DND-41 (cell line): ENCODE data around the gene P4HA2.

Source experiments
- EZH2 ChIP-seq: IDR thresholded peaks from 3 replicates; pipeline ENCODE4 v1.6.1; 2012; ENCODE audit warnings: borderline replicate concordance, low read depth, mild to moderate bottlenecking, moderate library complexity, low read length, inconsistent platforms; ENCODE audit not compliant: severe bottlenecking
- TF ChIP-seq, protein P1 (sequence below): IDR thresholded peaks from 2 replicates; pipeline ENCODE4 v1.5.1; 2012; ENCODE audit warnings: borderline replicate concordance, low read length, moderate library complexity, mild to moderate bottlenecking; ENCODE audit not compliant: poor library complexity, severe bottlenecking; ENCODE audit errors: extremely low read depth

DNA sequence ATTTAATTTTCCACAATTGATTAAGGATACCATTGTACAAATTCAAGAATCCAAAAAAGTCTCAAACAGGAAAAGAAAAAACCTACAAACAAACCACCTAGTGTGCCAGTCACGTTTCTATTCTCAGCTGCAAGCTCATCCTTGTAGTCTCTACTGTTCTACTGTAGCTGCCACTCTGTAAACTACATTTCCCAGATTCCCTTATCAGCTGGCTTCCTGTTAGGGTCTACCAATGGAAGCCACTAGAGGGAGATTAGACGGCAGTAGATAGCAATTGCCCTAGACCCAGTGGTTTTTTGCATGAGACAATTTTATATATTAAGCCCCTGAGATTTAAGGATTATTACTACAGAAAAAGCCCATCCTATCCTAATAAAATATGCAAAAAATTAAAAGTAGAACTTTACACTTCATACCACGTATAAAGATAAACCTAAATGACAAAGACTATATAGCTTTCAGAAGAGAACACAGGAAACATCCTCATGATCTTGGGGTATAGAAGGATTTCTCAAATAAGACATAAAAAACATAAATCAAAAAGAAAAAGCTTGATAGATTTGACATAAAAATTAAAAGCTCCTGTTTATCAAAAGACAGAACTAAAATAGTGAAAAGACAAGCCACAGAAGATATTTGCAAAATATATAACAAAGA, 37.4 kb downstream of the P4HA2 start:
- TF ChIP-seq, protein P1, sequence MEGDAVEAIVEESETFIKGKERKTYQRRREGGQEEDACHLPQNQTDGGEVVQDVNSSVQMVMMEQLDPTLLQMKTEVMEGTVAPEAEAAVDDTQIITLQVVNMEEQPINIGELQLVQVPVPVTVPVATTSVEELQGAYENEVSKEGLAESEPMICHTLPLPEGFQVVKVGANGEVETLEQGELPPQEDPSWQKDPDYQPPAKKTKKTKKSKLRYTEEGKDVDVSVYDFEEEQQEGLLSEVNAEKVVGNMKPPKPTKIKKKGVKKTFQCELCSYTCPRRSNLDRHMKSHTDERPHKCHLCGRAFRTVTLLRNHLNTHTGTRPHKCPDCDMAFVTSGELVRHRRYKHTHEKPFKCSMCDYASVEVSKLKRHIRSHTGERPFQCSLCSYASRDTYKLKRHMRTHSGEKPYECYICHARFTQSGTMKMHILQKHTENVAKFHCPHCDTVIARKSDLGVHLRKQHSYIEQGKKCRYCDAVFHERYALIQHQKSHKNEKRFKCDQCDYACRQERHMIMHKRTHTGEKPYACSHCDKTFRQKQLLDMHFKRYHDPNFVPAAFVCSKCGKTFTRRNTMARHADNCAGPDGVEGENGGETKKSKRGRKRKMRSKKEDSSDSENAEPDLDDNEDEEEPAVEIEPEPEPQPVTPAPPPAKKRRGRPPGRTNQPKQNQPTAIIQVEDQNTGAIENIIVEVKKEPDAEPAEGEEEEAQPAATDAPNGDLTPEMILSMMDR: peak; percentile 78
- TF ChIP-seq EZH2: no peak
